Stimulated activated naive CD8-positive, alpha-beta T cell treated with anti-CD3 and anti-CD28 coated beads, Interleukin-15, Interleukin-2, amounts not matched to agents 100 ng/mL and 50 ng/mL, for 24 hours (primary cell): ENCODE data around the gene CDCA4.
A peak's percentile ranks its signal among the peaks of the same experiment; 100 is the strongest.

Experiments
- H3K27ac Mint-ChIP-seq: one replicate; pipeline ENCODE4 v1.8.0; 2021; ENCODE audit warnings: mild to moderate bottlenecking, mixed read lengths
- H3K27me3 Mint-ChIP-seq: one replicate; pipeline ENCODE4 v1.8.0; 2021; ENCODE audit warnings: mixed read lengths
- H3K36me3 Mint-ChIP-seq: one replicate; pipeline ENCODE4 v1.8.0; 2021; ENCODE audit warnings: low read depth, mixed read lengths
- H3K4me1 Mint-ChIP-seq: one replicate; pipeline ENCODE4 v1.8.0; 2021; ENCODE audit warnings: low read depth, mixed read lengths
- H3K4me3 Mint-ChIP-seq: one replicate; pipeline ENCODE4 v1.8.0; 2021; ENCODE audit warnings: mild to moderate bottlenecking, mixed read lengths
- H3K9me3 Mint-ChIP-seq: one replicate; pipeline ENCODE4 v1.8.0; 2021; ENCODE audit warnings: mixed read lengths

Gene CDCA4

DNA sequence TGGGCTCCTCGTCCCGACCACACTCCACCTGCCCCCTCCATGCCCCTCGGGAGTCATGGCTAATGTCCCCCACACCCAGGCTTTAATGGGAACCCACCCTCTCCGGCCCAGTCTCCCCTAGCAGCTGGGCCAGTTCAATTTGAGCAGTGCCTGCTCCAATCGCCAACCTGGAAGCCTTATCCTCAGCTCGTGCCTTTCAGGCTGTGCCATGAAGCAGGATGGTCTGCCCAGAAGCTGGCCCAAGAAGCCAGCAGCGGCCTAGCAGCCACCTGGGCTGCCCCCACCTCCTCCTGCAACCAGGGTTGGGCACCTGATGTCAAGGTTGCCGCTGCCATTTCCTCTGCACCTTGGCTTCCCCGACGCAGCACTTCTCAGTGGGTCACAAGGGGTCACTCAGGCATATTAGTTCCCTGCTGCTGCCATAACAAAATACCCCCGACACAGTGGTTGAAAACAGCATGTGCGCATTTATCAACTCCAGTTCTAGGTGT lies 37.6 kb downstream of the CDCA4 start:
- H3K4me1 Mint-ChIP-seq: peaks cover 8% of the 10 kb centered on the region
- peaks cover 11% of the 10 kb centered on the region for H3K27me3 Mint-ChIP-seq
- H3K9me3 Mint-ChIP-seq: no peaks in the 10 kb centered on the region
- no peak overlapping the region for H3K4me3 Mint-ChIP-seq
- no peaks in the 10 kb centered on the region for H3K36me3 Mint-ChIP-seq
- H3K27ac Mint-ChIP-seq: no peak overlapping the region

DNA sequence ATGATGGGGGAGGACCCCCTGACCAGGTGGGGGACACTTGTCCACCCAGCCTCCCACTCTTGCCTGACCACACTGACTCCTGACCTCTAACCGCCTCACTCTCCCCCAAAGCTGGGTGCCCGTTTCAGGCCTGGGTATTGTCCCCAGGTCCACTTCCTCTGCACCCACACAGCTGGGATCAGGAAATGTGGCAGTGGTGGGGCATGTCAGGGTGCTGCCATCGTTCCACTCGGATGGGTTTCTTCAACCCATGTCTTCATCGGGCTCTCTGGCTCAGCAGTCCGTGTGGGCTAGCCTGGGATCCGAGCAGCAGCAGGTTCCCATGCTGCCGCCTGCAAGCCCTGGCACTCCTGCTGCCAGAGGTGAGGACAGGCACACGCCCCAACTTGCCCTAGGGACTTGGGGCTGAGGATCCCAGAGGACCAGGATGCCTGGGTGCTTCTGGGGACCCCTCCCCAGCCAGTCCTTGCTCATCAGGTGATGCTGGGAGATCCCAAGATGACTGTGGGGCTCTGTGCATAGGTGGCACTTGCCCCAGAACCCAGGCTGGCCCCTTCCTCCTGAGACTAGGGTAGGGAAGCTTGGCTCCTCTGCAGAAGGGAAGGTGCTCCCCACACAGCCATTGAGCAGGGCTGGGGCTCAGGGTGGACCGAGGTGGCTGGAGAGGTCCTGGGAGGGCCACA lies 38.2 kb downstream of the CDCA4 start:
- peaks cover 13% of the 10 kb centered on the region for H3K27me3 Mint-ChIP-seq
- peaks cover 10% of the 10 kb centered on the region for H3K4me1 Mint-ChIP-seq
- no peaks in the 10 kb centered on the region for H3K9me3 Mint-ChIP-seq
- H3K36me3 Mint-ChIP-seq: no peaks in the 10 kb centered on the region
- H3K27ac Mint-ChIP-seq: no peak overlapping the region
- no peak overlapping the region for H3K4me3 Mint-ChIP-seq

DNA sequence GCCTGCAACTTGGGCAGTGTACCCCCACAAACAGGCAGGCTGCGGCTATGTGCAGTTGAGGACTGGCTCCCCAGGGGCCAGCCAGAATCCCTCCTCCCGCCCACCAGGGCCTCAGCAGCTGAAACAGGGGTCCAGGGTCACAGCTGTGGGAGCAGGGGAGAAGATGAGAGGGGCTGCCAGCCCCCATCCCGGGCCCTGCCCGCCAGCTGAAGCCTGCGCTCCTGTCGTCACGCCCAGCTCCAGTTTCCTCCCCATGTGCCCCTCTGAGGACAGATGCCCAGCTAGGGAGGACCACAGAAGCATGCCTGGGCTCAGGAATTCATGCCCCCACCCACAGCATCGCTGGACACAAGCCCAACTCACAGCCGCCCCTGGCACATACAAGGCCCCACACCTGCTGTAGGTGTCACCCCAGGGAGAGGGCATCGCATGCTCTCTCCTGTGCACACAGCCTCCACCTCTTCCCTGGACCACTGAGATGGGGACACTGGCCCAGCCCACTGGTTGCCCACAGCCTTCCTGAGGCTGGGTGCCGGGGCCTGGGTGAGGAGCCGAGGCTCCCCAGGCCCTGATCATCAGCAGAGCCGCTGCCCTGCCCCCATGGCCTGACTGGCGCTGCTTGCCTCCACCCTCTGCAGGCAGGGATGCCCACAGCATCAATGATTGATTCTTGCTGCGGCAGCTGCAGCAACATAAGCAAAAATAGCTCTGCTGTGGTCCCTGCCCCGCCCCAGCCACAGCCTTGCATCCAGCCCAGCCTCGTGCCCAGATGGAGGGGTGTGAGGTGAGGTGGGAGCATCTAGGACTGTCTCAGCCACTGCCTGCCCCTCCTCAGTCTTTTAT lies 39.0 kb downstream of the CDCA4 start:
- Mint-ChIP-seq H3K4me3 (no peak overlapping the region), H3K9me3 (no peaks in the 10 kb centered on the region), H3K4me1 (peaks cover 14% of the 10 kb centered on the region), H3K27ac (no peak overlapping the region), H3K36me3 (no peaks in the 10 kb centered on the region), H3K27me3 (peaks cover 15% of the 10 kb centered on the region)

DNA sequence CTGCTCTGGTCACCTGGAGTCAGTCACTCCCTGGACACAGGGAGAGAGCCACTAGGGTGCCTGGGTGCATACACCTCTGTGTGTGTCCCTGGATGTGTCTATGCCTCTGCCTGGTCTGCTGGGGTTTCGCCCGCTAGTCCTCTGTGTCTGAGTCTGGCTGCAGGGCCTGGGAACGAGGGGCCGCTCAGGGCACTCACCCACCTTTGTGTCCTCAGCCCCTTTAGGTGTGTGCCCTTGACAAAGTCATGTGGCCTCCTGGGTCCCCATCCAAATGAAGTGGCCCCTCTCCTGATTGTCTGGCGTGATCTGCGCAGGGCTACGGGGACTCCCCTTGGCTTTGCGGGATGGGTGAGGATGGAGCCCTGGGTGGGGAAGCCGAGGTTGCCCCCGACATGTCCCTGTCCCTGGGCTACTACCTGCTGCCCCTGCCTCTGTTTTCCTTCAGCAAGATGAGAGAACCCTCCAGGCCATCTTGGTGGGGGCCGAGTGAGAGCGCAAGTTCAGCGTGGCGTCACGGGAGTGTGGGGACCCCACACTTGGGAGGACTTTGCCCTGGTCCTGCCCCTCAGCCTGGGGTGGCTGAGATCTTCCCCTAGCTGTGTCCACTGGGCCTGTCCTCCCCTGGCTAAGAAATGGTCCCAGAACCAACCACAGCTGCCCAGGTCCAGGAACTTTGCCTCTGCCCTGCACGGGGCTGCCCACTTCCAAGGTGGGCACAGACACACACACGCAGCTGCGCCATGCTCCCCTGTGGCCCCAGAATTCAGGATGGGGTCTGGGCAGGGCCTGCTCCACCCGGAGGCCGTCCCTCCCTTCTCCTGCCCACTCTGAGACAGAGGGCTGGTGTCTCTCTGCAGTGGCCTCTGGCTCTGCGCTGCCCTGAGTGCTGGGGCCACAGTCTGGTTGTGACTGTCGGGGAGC lies 40.0 kb downstream of the CDCA4 start:
- Mint-ChIP-seq H3K27me3 (peaks cover 21% of the 10 kb centered on the region), H3K9me3 (no peaks in the 10 kb centered on the region), H3K27ac (no peak overlapping the region), H3K36me3 (no peaks in the 10 kb centered on the region), H3K4me1 (peaks cover 13% of the 10 kb centered on the region), H3K4me3 (no peak overlapping the region)

DNA sequence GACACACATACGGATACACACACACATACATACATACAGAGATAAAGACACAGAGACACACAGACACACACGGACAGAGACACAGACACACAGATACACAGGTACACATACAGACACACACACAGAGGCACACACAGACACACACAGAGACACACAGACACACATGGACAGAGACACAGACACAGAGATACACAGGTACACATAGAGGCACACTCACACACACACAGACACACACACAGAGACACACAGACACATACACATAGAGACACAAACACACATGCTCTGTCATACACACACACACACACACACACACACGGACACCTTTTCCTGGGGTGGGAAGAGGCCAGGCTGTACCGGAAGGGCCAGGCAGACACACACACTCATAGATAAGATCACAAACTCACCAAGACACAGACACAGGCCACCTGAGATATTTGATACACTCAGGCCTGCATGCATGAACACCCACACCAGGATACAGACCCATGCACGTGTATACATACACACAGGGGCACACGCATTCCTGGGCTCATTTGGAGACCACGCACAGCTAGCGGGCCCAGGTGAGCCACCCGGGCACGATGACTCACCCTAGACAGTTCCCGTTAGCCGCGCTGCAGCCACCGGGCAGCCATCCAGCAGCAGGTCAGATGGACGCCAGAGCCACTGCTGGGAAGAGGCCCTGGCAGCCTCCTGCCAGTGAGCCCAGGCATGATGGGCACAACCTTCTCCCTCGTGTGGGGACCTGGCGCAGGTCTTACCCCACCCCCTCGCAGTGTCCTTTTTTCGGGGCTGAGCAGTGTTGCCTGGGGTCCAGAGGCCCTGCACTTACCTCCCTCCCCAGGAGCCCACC lies 40.9 kb downstream of the CDCA4 start:
- peaks cover 21% of the 10 kb centered on the region for H3K27me3 Mint-ChIP-seq
- no peaks in the 10 kb centered on the region for H3K9me3 Mint-ChIP-seq
- H3K4me3 Mint-ChIP-seq: no peak overlapping the region
- H3K27ac Mint-ChIP-seq: no peak overlapping the region
- peaks cover 16% of the 10 kb centered on the region for H3K4me1 Mint-ChIP-seq
- no peaks in the 10 kb centered on the region for H3K36me3 Mint-ChIP-seq

DNA sequence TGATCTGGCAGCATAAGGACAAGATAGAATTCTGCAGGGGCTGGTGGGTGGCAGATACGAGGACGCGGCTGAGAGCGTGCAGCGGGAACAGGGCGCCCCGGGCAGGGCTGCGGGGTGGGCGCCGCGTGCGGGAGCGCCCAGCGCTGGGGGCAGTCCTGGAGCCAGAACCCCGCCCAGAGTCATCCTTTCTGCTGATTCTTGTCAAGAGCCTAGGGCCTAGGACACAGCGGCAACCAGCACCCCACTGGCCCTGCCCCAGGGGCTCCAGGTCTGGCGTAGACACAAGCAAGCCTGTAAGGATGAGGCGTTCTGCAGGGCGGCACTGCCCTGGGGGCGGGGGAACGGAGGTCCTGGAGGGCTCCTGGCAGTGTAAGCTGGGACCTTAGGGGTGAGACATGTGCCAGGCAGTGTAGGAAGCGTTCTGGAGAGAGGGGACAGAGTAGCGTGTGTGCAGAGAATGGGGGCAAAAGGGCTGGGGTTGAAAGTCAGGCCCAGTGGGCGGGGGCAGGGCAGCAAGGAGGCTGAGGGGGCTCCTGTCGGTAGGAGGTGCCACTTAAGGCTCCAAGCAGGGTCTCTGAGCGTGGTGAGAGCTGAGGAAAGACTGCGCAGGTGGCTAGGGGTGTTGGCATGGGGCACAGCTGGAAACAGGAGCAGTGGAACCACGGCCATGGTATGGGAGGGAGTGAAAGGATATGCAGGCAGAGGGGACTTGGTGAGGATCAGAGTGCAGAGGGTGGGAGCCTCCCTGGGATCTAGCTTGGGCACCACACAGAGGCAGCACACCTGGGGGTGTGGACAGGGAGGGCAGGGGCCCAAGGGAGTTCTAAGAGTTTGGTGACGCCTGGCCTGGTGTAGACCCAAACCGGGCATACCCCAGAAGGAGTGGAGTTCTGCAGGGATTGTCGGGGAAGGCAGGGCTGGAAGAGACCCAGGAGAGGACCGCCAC lies 41.9 kb downstream of the CDCA4 start:
- Mint-ChIP-seq H3K27ac (no peak overlapping the region), H3K9me3 (no peaks in the 10 kb centered on the region), H3K4me3 (no peak overlapping the region), H3K4me1 (peaks cover 13% of the 10 kb centered on the region), H3K27me3 (peaks cover 21% of the 10 kb centered on the region), H3K36me3 (no peaks in the 10 kb centered on the region)

DNA sequence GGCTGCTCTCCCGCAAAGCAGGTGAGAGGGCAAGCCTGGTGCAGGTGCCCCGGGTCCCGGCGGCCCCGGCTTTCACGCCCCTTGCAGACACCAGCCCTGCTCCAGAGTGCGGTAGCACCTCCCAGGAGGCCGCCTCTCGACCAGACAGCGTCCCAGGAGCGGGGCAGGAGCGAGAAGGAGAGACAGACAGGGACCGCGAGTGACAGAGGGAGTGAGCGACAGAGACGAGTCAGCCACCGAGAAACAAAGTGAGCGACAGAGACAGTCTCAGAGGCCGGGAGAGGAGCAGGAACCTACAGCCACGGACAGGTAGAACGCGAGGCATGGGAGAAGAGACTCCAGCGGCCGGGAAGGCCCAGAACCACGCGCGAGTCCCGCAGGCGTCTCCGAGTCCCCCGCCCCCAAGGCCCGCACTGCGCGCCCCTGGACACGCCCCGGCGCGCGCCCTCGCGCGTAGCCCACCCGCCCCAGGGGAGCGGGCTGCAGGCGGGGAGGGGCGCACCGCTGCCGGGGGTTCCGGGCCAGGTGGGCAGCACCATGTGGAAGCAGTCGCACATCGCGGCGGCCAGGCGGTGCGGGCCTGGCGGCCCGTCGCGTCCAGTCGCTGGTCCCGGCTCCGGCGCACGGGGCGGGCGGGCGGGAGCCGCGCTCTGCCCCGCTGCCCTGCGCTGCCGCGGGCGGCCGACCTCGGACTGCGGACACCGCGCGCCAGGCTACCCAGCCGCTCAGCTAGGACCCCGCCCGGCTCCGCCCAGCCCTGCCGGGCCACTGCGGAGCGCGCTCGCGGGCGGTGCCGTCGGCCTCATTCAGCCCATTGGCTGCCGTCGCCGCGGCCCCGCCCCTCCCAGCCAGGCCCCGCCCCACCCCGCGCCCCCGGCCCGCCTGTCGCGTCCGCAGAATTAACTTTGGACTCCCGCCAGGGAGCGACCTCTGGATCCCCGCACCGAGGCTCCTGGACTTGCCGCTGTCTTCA lies 42.9 kb downstream of the CDCA4 start, which contains the start of gene AHNAK2:
Gene AHNAK2, minus strand, starts transcription at position 694 of the 973 bp plus-strand sequence. Its CDS starts 137 bp downstream, at position 557.
- Mint-ChIP-seq H3K27ac (no peak within 1 kb of the TSS), H3K36me3 (no peaks in the 10 kb centered on the region), H3K27me3 (peaks cover 21% of the 10 kb centered on the region), H3K4me1 (peaks cover 13% of the 10 kb centered on the region), H3K9me3 (no peaks in the 10 kb centered on the region), H3K4me3 (peak within 1 kb of the TSS; percentile 78)

DNA sequence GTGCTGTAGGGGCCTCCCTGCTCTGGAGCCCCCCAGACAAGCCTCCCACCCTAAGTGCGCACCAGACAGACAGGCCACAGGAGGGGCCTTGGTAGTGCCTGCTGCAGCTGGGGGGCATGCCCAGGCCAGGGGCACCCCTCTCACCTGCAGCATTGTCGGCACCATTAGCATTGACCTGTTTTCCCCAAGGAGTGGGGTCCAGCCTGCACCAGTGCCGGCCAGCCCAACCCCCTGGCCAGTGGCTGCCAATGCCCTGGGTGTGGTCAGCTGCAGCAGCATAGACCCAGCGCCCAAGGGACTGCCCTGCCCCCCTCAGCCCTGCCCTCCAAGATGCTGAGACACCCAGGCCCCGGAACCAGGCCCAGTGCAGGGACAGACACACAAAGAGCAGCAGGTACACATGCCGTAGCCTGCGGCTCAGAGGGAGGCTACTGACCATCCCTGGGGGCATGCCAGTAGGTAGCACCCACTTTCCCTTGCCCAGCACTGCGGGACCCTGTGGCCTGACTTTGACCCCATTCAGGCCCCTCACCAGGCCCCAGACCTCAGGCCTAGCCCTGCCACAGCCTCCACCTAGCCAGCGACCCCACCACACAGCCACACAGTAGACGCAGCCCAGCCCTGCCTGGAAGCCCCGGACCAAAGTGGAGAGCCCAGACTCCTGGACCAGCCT lies 43.7 kb downstream of the CDCA4 start:
- no peaks in the 10 kb centered on the region for H3K36me3 Mint-ChIP-seq
- no peak overlapping the region for H3K27ac Mint-ChIP-seq
- peaks cover 13% of the 10 kb centered on the region for H3K4me1 Mint-ChIP-seq
- H3K4me3 Mint-ChIP-seq: peak overlapping the region; percentile 49
- peaks cover 21% of the 10 kb centered on the region for H3K27me3 Mint-ChIP-seq
- H3K9me3 Mint-ChIP-seq: no peaks in the 10 kb centered on the region

DNA sequence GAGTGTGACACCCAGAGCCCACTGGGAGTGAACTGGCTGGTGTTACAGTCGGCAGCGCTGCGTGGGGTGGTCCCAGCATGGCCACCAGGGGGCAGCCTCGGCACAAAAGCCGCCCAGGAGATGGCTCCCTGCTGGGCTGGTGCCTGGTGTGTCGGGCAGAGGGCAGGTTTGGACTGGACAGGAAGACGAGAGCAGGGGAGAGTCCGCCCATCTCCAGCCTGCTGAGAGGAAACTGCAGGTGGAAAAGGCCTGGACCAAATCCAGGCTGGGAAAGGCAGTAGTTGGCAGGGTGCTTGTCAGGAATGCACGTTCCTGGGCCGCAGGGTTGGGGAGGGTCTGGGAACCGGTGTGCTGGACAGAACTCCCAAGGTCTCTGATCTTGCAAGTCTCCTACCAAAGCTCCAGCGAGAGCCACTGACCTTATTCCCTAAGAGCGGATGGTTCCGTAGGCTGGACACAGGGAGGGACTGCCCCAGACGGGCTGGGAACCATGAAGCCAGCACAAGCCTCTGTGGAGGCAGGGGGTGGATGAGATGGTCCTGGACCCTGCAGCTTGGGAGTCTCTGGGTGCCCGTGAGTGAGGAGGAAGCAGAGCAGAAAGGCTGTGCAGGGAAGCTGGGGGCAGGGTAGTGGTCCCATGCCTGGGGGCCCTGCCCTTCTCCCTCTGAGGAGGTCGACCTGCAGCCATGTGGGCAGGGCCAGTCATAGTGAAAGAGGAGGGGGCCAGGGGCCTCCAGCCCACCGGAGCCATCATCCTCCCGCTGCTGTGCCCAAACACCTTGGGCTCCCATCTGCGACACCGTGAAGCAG lies 44.5 kb downstream of the CDCA4 start:
- peaks cover 21% of the 10 kb centered on the region for H3K27me3 Mint-ChIP-seq
- no peaks in the 10 kb centered on the region for H3K9me3 Mint-ChIP-seq
- peaks cover 13% of the 10 kb centered on the region for H3K4me1 Mint-ChIP-seq
- peak overlapping the region; percentile 57 for H3K4me3 Mint-ChIP-seq
- H3K36me3 Mint-ChIP-seq: no peaks in the 10 kb centered on the region
- no peak overlapping the region for H3K27ac Mint-ChIP-seq

DNA sequence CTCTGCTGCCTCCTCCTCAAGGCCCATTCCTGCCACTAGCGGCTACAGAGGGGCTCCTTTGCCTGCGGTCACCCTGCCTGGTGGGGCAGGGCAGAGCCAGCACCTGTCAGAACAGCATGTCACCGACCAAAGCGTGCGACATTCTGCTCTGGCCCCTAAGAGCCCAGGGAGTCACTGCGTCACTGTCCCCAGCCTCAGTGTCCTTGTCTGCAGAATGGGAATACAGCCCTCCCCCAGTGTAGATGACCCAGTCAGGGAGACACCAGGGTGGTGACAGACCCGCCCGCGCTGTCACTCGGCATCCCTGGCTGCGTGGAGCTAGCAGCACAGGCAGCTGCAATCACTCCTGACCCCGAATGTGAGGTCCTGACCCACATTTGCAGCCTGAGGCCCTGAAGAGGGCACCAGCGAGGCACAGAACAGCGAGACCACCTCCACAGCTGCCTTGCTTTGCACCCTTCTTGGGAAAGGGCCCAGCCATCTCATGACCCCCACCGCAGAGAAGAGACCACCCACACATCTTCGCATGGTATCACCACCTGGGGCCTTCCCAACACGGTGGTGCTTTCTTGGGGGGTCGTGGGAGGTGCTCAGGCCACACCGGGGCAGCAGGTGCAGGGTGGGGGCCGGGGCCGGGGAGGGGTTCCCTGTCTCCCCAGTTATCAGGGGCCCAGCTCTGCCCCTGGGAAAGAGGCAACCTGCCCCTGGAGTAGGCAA lies 45.2 kb downstream of the CDCA4 start:
- H3K4me3 Mint-ChIP-seq: no peak overlapping the region
- no peaks in the 10 kb centered on the region for H3K36me3 Mint-ChIP-seq
- no peak overlapping the region for H3K27ac Mint-ChIP-seq
- H3K27me3 Mint-ChIP-seq: peaks cover 21% of the 10 kb centered on the region
- H3K4me1 Mint-ChIP-seq: peaks cover 13% of the 10 kb centered on the region
- no peaks in the 10 kb centered on the region for H3K9me3 Mint-ChIP-seq
